HUES64 (cell line): ENCODE measurements around the gene ZNF471.
A peak's percentile ranks its signal among the peaks of the same experiment; 100 is the strongest.

ENCODE experiments used
- H3K27ac ChIP-seq: 2 replicates; pipeline ENCODE4 v1.7.0; 2013; ENCODE audit warnings: low read depth, low read length, inconsistent platforms
- H3K27me3 ChIP-seq: 2 replicates; pipeline ENCODE4 v1.6.1; 2013; ENCODE audit warnings: mild to moderate bottlenecking, low read length; ENCODE audit not compliant: insufficient read depth
- H3K36me3 ChIP-seq: 2 replicates; pipeline ENCODE4 v1.6.1; 2013; ENCODE audit warnings: mild to moderate bottlenecking, low read length; ENCODE audit not compliant: insufficient read depth
- H3K4me1 ChIP-seq: 2 replicates; pipeline ENCODE4 v1.6.1; 2013; ENCODE audit warnings: mild to moderate bottlenecking, low read length, moderate library complexity; ENCODE audit not compliant: insufficient read depth
- H3K4me3 ChIP-seq: 2 replicates; pipeline ENCODE4 v1.5.1; 2013; ENCODE audit warnings: mild to moderate bottlenecking, low read length, moderate library complexity
- H3K9ac ChIP-seq: 2 replicates; pipeline ENCODE4 v1.6.1; 2013; ENCODE audit warnings: mild to moderate bottlenecking, low read depth, low read length
- H3K9me3 ChIP-seq: 2 replicates; pipeline ENCODE4 v1.6.1; 2013; ENCODE audit warnings: low read depth, low read length; ENCODE audit not compliant: insufficient read depth
- WGBS: fragments of 150-250, 120-280 bp; methylation state at CpG from one replicate; pipeline ENCODE4 v1.1.7; 2013; ENCODE audit warnings: missing lambda C conversion rate; 5-methylcytosine and 5-hydroxymethylcytosine counted together

ZNF471 gene

GRCh38 chr19:56538254-56538760, 30.7 kb downstream of the ZNF471 start:
- Histone ChIP-seq H3K36me3 (peaks cover 5% of the 10 kb centered on the region; the same call in 1 of the 2 replicates), H3K4me3 (peak overlapping the region; percentile 80), H3K9me3 (peaks cover 50% of the 10 kb centered on the region), H3K27me3 (no peaks in the 10 kb centered on the region), H3K4me1 (0 out of 2 replicates have a peak, but pooled peaks cover 8% of the 10 kb centered on the region), H3K27ac (peak overlapping the region; percentile 93), H3K9ac (peak overlapping the region; percentile 79)
- under 1% methylated on average over 42 of the region's 46 CpGs for WGBS

DNA sequence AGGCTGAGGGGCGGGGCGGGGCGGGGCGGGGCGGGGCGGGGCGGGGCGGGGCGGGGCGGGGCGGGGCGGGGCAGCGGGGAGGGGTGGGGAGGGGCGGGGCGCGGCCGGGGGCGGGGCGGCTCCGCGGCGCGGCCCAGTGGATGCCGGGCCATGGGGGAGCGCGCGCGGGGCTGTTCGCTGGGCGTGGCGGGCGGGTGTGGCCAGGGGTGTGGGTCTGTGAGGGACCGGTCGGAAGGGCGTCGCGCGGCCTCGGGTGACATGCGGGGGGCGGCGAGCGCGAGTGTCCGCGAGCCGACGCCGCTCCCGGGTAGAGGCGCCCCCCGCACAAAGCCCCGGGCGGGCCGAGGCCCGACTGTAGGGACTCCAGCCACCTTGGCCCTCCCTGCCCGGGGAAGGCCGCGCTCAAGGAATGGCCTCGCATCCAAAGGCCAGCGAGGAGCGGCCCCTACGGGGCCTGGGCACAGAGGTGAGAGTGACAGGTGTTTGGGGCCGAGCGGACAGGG, 31.2 kb downstream of the ZNF471 start, which contains the start of gene ZFP28:
TSS of gene ZFP28 (plus strand) at position 188 of the 503 bp plus-strand sequence. CDS start at position 259, 71 bp downstream.
- Histone ChIP-seq H3K4me1 (0 out of 2 replicates have a peak, but pooled peaks cover 8% of the 10 kb centered on the region), H3K27ac (peak within 1 kb of the TSS; percentile 93), H3K27me3 (no peaks in the 10 kb centered on the region), H3K4me3 (peak within 1 kb of the TSS; percentile 87), H3K9me3 (peaks cover 49% of the 10 kb centered on the region), H3K36me3 (peaks cover 5% of the 10 kb centered on the region; the same call in 1 of the 2 replicates), H3K9ac (peak within 1 kb of the TSS; percentile 79)
- WGBS, result 2% methylated on average over 42 of the region's 65 CpGs

DNA sequence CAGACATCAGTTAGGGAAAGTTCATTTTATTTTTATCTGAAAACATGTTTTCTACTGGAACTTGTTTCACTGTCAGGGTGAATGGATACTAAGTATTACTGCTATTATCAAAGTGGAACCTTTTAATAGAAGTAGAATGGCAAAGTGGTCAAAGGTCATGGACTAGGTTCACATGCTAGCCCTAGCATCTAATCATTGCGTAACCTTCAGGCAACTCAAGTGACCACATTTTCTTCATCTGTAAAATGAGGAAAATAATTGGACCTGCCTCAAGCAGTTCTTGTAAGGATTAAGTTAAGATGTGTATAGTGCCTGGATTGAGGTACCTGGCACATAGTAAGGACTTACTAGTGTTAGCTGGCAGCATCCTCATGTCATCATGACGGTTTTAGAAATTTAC, 36.1 kb downstream of the ZNF471 start:
- H3K4me3 ChIP-seq, result no peak overlapping the region
- H3K27ac ChIP-seq, result no peak overlapping the region
- 97% methylated on average over 2 of the region's 2 CpGs for WGBS
- no peak overlapping the region for H3K9ac ChIP-seq
- H3K27me3 ChIP-seq, result no peaks in the 10 kb centered on the region
- 0 out of 2 replicates have a peak, but pooled peaks cover 8% of the 10 kb centered on the region for H3K4me1 ChIP-seq
- peaks cover 24% of the 10 kb centered on the region for H3K36me3 ChIP-seq
- peaks cover 52% of the 10 kb centered on the region for H3K9me3 ChIP-seq

GRCh38 chr19:56547535-56547934, 39.9 kb downstream of the ZNF471 start:
- no peaks in the 10 kb centered on the region for H3K4me1 ChIP-seq
- 90% methylated on average over 6 of the region's 6 CpGs for WGBS
- H3K4me3 ChIP-seq, result no peak overlapping the region
- peaks cover 81% of the 10 kb centered on the region for H3K9me3 ChIP-seq
- no peaks in the 10 kb centered on the region for H3K27me3 ChIP-seq
- peaks cover 53% of the 10 kb centered on the region for H3K36me3 ChIP-seq
- H3K27ac ChIP-seq, result no peak overlapping the region
- no peak overlapping the region for H3K9ac ChIP-seq

DNA sequence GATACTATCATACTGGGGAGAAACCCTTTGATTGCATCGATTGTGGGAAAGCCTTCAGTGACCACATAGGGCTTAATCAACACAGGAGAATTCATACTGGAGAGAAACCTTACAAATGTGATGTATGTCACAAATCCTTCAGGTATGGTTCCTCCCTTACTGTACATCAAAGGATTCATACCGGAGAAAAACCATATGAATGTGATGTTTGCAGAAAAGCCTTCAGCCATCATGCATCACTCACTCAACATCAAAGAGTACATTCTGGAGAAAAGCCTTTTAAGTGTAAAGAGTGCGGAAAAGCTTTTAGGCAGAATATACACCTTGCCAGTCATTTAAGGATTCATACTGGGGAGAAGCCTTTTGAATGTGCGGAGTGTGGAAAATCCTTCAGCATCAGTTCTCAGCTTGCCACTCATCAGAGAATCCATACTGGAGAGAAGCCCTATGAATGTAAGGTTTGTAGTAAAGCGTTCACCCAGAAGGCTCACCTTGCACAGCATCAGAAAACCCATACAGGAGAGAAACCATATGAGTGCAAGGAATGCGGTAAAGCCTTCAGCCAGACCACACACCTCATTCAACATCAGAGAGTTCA, 46.7 kb downstream of the ZNF471 start:
- Histone ChIP-seq H3K36me3 (peaks cover 56% of the 10 kb centered on the region), H3K27me3 (no peaks in the 10 kb centered on the region), H3K4me3 (no peak overlapping the region), H3K9me3 (peaks cover 89% of the 10 kb centered on the region), H3K27ac (no peak overlapping the region), H3K4me1 (no peaks in the 10 kb centered on the region), H3K9ac (no peak overlapping the region)
- WGBS, result 70% methylated on average over 4 of the region's 6 CpGs

GRCh38 chr19:56562766-56563165, 55.1 kb downstream of the ZNF471 start:
- no peaks in the 10 kb centered on the region for H3K36me3 ChIP-seq

GRCh38 chr19:56566904-56567273, 59.2 kb downstream of the ZNF471 start:
- 2% methylated on average over 23 of the region's 23 CpGs for WGBS
- H3K36me3 ChIP-seq, result peaks cover 32% of the 10 kb centered on the region
- peak overlapping the region; percentile 75 for H3K4me3 ChIP-seq
- no peaks in the 10 kb centered on the region for H3K27me3 ChIP-seq
- H3K9me3 ChIP-seq, result peaks cover 68% of the 10 kb centered on the region
- peak overlapping the region; percentile 48 for H3K9ac ChIP-seq
- H3K4me1 ChIP-seq, result no peaks in the 10 kb centered on the region
- H3K27ac ChIP-seq, result no peak overlapping the region

More at GRCh38 chr19:56562766-56563165, 55.1 kb downstream of the ZNF471 start:
- H3K27me3 ChIP-seq, result no peaks in the 10 kb centered on the region
- H3K9me3 ChIP-seq, result peaks cover 50% of the 10 kb centered on the region
- WGBS, result 95% methylated on average over 2 of the region's 2 CpGs
- no peak overlapping the region for H3K9ac ChIP-seq
- H3K4me3 ChIP-seq, result no peak overlapping the region
- no peak overlapping the region for H3K27ac ChIP-seq
- H3K4me1 ChIP-seq, result no peaks in the 10 kb centered on the region

- Histone ChIP-seq H3K36me3 (peaks cover 36% of the 10 kb centered on the region), H3K4me1 (no peaks in the 10 kb centered on the region), H3K4me3 (peak within 1 kb of the TSS; percentile 75), H3K27ac (no peak within 1 kb of the TSS), H3K27me3 (no peaks in the 10 kb centered on the region), H3K9me3 (peaks cover 67% of the 10 kb centered on the region), H3K9ac (peak within 1 kb of the TSS; percentile 48)
- WGBS, result 5% methylated on average over 66 of the region's 66 CpGs
Observed at GRCh38 chr19:56567274-56568120, 59.8 kb downstream of the ZNF471 start, which contains the start of gene ZNF470. Gene ZNF470 (plus strand): TSS chr19:56567468. CDS start chr19:56570312, 2,844 bp downstream.

- Histone ChIP-seq H3K4me1 (no peaks in the 10 kb centered on the region), H3K9ac (no peak overlapping the region), H3K27ac (no peak overlapping the region), H3K36me3 (peaks cover 87% of the 10 kb centered on the region), H3K9me3 (peaks cover 92% of the 10 kb centered on the region), H3K4me3 (no peak overlapping the region), H3K27me3 (no peaks in the 10 kb centered on the region)
- WGBS, result 47% methylated on average over 2 of the region's 2 CpGs
Observed at GRCh38 chr19:56572589-56572988, 64.9 kb downstream of the ZNF471 start.

GRCh38 chr19:56573914-56574313, 66.3 kb downstream of the ZNF471 start:
- H3K4me1 ChIP-seq, result no peaks in the 10 kb centered on the region
- H3K9me3 ChIP-seq, result peaks cover 97% of the 10 kb centered on the region
- WGBS, result 98% methylated on average over 3 of the region's 3 CpGs
- peaks cover 94% of the 10 kb centered on the region for H3K36me3 ChIP-seq
- no peak overlapping the region for H3K9ac ChIP-seq
- no peaks in the 10 kb centered on the region for H3K27me3 ChIP-seq
- H3K4me3 ChIP-seq, result no peak overlapping the region
- H3K27ac ChIP-seq, result no peak overlapping the region
